IPS-NIHi7 (cell line): Measurements from ENCODE around the gene TMEM87A.
"Not testable (repeated sequence)": the region's sequence is repeated elsewhere in the genome, so short reads cannot be mapped to it uniquely, and the experiment has no call there.

ENCODE experiments used
- DNase-seq: peaks from one replicate; pipeline ENCODE4 v3.0.0; 2012; ENCODE audit warnings: mixed read lengths; ENCODE audit errors: extremely low spot score

The TMEM87A gene, protein sequence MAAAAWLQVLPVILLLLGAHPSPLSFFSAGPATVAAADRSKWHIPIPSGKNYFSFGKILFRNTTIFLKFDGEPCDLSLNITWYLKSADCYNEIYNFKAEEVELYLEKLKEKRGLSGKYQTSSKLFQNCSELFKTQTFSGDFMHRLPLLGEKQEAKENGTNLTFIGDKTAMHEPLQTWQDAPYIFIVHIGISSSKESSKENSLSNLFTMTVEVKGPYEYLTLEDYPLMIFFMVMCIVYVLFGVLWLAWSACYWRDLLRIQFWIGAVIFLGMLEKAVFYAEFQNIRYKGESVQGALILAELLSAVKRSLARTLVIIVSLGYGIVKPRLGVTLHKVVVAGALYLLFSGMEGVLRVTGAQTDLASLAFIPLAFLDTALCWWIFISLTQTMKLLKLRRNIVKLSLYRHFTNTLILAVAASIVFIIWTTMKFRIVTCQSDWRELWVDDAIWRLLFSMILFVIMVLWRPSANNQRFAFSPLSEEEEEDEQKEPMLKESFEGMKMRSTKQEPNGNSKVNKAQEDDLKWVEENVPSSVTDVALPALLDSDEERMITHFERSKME

DNA sequence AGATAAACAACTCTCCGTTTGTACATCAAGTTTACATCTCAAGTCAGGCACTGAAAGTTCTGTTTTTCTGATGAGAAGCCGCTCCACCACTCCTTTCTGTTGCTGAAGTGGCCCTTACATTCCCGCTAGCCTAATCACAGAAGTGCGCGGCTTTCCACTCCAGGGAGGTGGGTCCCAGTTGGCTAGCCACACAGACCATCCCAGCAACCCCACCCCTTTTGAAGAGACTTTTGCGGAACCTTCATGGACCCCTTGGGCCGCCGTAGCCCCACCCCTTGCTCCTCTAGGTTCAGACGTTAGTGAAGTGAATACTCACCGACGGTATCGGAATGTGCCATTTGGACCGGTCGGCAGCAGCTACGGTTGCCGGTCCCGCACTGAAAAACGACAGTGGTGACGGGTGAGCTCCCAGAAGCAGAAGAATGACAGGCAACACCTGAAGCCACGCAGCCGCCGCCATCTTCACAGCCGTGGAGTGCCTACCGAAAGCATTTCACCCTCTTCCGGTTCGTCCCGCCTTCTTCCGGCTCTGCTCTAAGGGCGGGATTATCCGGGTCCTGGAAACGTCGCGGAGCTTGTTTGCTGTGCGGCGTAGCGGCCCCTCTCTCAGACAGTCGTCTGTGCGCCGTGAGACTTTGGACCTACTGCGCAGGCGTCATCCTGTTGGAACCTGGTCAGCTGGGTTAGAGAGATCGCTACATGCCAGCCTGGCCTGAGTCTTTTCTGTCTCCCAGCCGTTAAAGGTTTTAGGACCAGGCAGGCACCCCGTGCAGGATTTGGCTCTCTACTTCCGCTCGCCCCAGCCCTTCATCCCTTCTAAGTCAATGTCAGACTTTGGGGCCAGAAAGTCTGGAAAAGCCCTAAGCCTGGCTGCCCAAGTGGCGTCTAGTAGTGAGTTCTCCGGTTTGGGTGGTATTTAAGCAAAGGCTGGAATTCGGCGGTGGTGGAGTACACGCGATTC, at the start of gene TMEM87A, which contains the start of gene GANC:
Gene TMEM87A, minus strand, starts transcription at position 495 of the 961 bp plus-strand sequence. Its CDS starts 35 bp downstream, at position 460.
Gene GANC, plus strand, starts transcription at position 263 of the 961 bp plus-strand sequence. CDS start 1,281 bp downstream, outside the sequence.
- DNase-seq = peak; percentile 97

DNA sequence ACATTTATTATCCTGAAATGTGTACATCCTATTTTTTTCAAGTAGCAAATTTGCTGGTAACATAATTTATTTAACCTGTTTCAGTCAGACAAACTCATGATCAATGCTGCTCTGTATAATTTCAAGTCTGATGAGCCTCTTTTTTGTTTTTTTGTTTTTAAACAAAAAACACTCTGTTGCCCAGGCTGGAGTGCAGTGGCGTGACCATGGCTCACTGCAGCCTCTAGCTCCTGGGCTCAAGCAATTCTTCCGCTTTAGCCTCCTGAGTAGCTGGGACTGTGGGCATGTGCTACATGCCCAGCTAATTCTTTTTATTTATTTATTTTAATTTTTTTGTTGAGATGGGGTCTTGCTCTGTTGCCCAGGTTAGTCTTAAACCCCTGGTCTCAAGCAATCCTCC, 46.0 kb upstream of the TMEM87A start:
- DNase-seq = no peak

DNA sequence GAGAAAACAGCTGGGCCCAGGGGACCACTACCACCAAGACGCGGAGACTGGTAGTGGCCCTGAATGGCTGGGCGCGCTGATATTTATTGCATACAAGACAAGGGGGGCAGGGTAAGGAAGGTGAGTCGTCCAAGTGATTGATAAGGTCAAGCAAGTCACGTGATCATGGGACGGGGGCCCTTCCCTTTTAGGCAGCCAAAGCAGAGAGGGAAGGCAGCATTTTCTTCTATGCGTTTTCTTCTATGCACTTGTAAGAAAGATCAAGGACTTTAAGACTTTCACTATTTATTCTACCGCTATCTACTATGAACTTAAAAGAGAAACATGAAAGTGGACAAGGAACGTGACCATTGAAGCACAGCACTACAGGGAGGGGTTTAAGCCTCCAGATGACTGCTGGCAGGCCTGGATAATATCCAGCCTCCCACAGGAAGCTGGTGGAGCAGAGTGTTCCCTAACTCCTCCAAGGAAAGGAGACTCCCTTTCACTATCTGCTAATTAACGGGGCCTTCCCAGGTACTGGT, 43.1 kb upstream of the TMEM87A start:
- not testable (repeated sequence) for DNase-seq

DNA sequence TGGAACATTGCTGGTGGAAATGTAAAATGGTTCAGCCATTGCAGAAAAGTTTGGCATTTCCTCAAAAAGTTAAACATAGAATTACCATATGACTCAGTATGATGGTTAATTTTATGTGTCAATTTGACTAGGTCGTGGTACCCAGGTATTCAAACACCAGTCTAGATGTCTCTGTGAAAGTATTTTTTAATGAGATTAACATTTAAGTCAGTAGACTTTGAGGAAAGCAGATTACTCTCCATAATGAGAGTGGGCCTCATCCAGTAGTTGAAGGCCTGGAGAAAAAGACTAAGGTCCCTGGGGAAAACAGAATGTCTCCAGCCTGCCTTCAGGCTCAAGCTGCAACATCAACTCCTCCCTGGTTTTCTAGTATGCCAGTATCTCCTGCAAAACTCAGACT, 42.3 kb upstream of the TMEM87A start:
- DNase-seq = no peak

DNA sequence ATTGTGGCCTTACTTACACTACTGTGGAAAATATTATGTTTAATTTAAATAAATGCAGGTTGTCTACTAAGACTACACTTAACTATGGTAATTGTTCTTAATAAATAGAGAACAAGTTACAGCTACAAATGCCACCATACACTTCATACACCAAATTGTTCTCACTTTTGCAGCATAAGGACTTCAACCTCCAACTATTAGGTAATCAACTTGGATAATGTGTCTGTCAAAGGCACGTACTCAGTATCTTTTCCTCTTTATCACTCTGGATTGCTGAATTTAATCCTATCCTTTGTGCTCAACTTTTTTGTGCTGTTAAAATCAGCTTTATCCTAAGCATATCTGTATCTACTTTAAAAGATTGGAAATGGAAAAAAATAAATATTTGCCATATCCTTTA, 41.6 kb upstream of the TMEM87A start:
- DNase-seq = no peak

DNA sequence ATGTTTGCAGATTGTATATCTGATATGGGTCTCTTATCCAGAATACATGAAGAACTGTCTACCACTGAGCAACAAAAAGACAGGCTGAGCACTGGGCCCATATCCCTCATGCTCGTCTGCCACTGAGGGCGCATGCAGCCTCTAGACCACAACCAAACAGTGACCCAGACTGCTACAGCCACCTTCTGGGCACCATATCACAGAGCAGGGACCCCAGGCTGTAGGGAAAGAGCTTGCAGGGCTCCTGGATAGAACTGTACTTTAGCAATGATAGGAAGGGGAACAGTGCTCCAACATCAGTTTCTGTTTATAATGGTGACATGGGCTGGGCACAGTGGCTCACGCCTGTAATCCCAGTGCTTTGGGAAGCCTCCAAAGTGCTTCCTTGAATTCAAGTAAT, 40.2 kb upstream of the TMEM87A start:
- peak; percentile 46 for DNase-seq

DNA sequence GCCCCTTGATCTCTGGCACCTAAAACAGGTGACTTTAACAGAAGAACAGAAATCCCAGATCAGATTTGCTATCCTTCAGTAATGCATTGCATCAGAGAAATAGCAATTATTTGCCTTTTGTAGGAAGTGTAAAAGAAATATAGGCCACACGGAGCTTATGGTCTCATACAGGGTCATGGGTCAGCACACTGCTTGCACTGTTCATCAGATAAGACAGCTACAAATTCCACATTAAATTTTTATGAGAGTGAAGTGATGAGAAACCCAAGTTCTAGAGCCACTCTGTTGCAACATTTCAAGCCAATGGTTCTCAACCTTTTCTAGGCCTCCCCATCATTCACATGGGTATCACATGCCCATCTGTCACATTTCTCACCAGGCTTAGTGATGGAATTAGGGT, 33.4 kb upstream of the TMEM87A start:
- DNase-seq = no peak

DNA sequence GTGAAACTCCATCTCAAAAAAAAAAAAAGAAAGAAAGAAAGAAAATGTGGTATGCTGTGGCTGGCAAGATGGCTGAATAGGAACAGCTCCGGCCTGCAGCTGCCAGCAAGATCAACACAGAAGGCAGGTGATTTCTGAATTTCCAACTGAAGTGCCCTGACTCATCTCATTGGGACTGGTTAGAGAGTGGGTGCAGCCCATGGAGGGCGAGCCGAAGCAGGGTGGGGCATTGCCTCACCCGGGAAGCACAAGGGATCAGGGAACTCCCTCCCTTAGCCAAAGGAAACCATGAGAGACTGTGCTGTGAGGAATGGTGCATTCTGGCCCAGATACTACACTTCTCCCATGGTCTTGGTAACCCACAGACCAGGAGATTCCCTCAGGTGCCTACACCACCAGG, 27.8 kb upstream of the TMEM87A start:
- DNase-seq = not testable (repeated sequence)

DNA sequence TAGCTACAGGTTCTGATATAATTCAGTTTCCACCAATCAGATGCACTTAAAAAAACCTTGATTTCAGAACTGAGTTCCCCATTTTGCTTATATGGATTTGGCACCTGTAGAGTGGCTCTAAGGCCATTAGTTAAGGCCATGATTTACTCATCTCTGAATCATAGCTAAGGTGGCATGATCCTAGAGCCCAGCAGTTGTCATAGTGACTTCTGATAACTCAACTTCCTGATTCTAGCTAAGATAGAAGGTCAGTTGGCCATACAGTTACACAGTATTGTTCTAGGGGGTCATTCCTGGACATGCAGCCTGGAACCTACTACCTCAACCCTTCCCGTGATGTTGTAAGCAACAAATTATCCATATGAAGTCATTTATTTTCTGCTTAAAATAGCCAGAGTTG, 15.9 kb upstream of the TMEM87A start:
- DNase-seq = no peak

DNA sequence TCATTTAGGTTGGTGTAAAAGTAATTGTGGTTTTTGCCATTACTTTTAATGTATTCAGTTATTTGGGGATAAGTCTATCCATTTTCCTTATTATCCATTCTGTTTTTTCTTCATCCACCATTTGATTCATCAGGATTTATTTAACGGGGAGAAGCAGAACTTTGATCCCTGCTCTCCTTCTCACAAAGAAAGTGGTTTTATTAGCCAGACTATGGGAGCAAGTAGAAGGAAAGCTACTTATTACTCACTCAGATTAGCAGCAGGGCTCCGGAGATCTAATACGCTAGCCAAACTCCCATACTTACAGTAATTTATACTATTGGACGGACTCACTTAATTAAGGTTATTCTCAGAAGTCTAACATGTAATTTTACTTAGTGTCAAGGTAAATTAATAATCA, 14.7 kb upstream of the TMEM87A start:
- DNase-seq = no peak

DNA sequence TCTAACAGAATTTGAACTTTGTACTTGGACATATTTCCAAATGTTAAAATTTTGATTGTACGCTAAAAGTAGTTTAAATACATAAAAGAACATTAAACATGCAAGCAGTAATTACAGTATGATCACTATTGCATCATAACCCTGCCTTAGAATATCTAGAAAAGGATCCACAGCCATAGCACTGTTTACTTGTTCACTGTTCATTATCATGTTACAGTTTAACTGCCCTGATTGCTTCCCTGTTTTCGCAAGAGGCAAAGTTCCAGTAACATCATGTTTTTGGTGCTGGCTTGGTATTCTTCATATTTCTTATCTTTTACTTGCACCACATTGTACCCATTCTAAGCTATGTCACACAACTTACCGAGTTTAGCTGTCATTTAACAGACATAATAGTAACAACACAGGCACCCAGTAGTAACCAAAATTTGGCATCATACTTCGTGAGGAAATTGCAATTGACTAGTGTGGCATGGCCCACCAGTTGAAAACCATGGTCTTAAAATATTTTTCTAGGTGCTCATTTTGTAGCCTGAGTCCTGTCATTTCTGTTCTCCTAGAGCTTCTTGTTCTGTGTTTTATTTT, 13.3 kb upstream of the TMEM87A start:
- DNase-seq = no peak

DNA sequence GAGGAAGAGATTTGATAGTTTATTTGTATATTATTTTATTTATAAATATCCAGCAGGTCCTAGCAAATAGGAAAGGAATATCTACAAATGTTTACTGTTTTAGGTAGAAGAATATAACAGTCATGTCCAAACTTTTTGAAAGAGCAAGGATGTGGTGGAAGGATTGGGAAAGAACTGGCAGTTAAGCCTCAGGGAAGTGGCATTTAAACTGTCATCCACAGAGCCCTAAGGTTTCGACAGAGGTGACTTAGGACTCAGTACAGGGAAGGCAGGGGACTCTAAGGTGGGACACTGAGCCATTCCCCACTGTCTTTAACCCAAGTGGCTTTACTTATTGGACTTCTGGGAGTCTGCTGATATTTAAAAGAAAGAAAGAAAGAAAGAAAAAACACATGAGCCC, 11.8 kb upstream of the TMEM87A start:
- no peak for DNase-seq

DNA sequence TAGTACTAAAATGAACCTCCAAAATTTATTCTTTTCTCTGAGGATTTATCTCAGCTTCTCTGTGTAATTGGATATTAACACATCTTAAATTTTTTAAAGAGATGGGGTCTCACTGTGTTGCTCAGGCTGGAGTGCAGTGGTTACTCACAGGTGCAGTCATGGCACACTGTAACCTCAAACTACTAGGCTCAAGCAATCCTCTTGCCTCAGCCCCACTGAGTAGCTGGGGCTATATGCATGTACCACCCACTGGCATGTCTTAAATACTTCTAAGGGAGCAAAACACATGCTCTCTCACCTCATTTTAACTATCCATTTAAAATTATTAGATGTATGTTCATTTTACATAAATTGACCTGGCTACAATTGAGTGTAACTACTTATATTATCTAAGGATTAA, 11.3 kb upstream of the TMEM87A start:
- no peak for DNase-seq

DNA sequence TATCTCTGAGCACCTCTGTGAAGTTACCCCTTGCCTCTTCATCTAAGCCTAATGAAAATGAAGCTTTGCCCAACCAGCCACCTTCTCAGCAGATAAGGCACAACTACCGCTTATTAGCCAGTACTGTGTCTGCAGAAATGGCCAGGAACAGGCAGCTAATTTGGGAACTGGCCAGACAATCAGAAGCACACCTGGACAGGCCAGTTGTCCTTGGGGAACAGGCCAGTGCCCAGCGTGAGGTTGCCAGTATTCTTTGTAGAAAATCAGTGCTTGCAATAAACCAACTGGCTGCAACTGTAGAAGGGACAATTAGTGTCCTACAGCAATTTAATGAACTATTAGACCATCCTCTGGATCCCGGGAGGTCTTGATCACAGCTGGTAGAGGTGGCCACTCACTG, 10.4 kb upstream of the TMEM87A start:
- DNase-seq = no peak

DNA sequence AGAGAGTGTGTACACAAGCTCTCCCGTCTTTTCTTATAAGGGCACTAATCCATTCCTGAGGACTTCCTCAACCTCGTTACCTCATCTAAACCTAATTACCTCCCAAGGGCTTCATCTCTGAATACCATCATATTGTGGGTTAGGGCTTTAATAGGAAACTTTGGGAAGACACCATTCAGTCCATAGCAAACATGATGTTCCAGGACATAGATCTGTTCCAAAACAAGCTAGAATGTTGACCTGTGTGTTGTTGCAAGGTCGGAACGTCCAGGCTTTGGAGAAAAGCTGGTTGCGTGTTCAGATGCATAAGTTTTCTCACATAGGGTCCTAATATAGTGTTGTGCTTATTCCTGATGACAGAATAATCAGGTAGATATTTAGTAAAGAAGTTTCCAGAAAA, 9.7 kb upstream of the TMEM87A start:
- no peak for DNase-seq

DNA sequence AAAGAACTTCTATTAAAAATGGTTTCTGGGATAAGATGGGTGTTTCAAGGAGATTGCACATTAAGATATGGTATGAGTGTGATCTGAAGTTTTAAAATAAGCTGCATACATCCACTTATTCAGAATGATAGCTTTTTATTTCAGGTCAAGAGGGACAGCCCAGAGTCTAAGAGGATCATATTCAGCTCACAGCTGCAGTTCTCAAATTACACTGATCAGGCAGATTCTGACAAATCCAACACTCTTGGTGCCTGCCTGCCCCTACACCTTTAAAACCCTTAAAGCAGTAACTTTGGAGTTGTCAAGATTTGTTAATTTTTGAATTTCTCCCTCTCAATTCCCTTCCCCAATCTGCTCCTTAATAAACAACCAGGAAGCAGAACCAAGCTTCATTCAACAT, 9.1 kb upstream of the TMEM87A start:
- DNase-seq = no peak

DNA sequence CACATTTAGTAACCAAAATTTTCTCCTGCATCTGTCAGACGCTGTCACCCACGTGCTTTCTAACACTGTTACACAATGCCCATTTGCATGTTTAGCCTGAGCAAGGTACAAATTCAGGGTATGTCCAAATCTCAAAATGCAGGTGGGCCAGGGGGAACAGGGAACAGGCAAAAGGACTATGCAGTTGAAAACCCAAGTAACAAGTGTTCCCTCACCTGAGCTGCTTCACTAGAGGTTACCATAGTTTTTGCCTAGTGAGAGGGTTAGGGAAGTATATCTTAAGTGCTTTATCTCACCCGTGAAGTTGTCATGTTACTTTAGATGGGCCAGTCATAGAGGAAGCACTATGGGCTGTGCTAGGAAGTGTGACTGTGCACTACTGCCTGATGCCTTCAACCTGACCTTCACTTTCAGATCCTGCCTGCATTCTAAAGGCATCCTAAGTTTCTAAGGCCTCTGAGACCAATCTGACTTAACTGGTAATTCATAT, 6.0 kb upstream of the TMEM87A start:
- DNase-seq = no peak

DNA sequence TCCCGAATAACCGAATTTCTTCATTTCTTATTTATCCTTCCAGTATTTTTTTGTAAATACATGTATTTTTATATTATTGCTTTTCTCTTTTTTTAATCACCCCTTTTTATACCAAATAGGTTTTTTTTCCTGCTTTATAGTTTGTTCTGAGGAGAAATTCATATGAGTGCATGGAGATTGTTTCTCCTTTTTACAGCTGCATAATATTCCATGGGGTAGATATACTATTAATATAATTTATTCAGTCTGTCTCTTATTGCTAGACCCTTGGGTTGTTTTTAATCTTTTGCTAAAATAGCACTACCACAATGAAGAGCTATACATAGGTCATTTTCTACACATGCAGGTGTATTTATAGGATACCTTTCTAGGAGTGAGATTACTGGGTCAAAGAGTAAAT, 3.5 kb upstream of the TMEM87A start:
- no peak for DNase-seq

DNA sequence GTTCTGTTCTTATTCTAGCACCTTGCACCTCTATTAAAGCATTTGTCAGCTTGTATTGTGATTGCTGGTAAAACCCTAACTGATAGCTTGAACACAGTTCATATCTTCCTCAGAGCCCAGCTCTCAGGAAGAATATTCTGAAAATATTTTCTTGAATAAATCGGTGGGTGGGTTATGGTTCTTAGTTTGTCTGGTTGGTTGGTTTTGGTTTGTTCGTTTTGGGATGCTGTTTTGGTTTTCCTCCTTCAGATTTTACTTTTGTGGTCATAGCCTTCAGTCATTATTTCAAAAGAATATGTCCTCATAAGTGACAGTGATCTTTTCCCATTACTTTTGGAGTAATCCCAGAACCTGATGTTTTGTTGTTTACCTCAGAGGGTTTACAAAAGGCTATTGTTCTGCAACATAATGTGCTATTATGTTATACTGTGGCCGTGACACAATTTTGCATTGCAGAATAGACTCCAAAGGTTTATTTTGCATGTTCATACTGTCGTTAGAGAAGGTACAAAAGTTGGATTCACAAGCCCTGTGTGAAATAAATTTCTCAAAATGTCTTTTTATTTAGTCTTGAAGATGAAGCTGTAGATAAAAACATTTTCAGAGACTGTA, 2.7 kb upstream of the TMEM87A start:
- no peak for DNase-seq

DNA sequence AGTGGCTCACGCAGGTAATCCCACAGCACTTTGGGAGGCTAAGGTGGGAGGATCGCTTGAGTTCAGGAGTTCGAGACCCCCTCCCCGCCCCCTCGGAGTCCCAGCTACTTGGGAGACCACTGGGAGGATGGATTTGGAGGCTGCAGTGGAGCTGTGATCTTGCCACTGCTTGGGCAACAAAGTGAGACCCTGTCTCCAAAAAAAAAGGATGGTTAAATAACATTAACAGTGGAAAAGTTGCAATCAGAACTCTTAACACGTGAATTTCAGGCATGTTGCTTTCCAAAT, 1.4 kb upstream of the TMEM87A start:
- no peak for DNase-seq
